AG04450 (cell line): Measurements from ENCODE around the gene CORO7. TPM values are rescaled to one million over a fixed set of nuclear protein-coding genes. Genes with fewer than 3 reads are reported as not detected.

Experiments used
- CTCF ChIA-PET: fragments of 300-600, 350-600 bp; formaldehyde crosslinking; extraction: SDS; loops from one replicate; lab custom pipeline; 2022; ENCODE audit warnings: antibody characterized with exemption, inconsistent platforms; lab: Charles Lee
- POLR2A ChIA-PET: fragments of 350-600 bp; formaldehyde crosslinking; extraction: SDS; loops from one replicate; lab custom pipeline; 2021; ENCODE audit warnings: antibody characterized with exemption, inconsistent platforms; lab: Yijun Ruan, JAX
- DNase-seq: peaks from one replicate; pipeline ENCODE4 v3.0.0-alpha.2; 2011; ENCODE audit warnings: low read depth, low spot score
- H3K27ac ChIP-seq: one replicate; pipeline ENCODE4 v1.5.1; 2012; ENCODE audit warnings: low read depth, low read length, control low read depth
- H3K27me3 ChIP-seq: one replicate; pipeline ENCODE4 v1.6.0; 2012; ENCODE audit warnings: low read length; ENCODE audit not compliant: control insufficient read depth, insufficient read depth
- H3K4me3 ChIP-seq: 2 replicates; pipeline ENCODE4 v1.5.1; 2011; ENCODE audit warnings: mild to moderate bottlenecking, low read depth, low read length, control low read depth
- H3K9me3 ChIP-seq: 2 replicates; pipeline ENCODE4 v1.5.1; 2012; ENCODE audit warnings: low read length; ENCODE audit not compliant: control insufficient read depth, insufficient read depth
- polyA plus RNA-seq: library from polyadenylated mRNA; depleted of rRNA; stranded (reverse); fragments of >200 nt; gene quantifications from 2 replicates; pipeline ENCODE4 v1.2.3, GENCODE V29; 2011
- TF ChIP-seq, protein P1 (sequence below): IDR thresholded peaks from 2 replicates; pipeline ENCODE4 v1.5.1; 2011; ENCODE audit warnings: low read depth, low read length, control low read depth, inconsistent platforms

The CORO7 gene
- polyA plus RNA-seq, 1 experiment, result 7.0 TPM

- POLR2A ChIA-PET, result interaction anchor here (0.6 to 2.8 kb wide), 9 partner anchors 8 to 47 kb away, joined by 3 to 8 read pairs (median 4); partner anchors contain the start of gene PAM16
Measured at GRCh38 chr16:4370570-4371356, 45.6 kb downstream of the CORO7 start.

DNA sequence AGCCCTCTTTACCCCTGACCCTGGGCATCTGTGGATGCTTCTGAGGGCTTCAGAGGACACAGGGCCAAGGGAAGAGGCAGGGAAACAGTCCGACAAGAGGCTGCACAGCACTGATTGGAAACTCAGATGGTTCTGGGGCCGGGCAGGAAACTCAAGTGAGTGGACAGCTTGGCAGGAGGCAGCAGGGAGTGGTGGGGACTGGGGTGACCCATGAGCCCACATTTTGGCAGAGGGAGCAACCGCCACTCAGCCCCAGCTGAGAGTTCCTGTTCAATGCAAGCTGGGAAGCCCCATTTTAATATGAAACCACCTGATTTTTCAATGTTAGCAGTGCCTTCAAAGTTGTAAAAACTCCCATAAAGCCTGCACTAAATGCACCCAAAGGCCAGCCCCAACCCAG lies 46.2 kb downstream of the CORO7 start:
- Histone ChIP-seq H3K4me3 (no peak overlapping the region), H3K9me3 (no peaks in the 10 kb centered on the region; the same call in 1 of the 2 replicates), H3K27me3 (no peaks in the 10 kb centered on the region), H3K27ac (peak overlapping the region; percentile 90)
- ChIA-PET POLR2A (interaction anchor here (0.9 to 2.8 kb wide), 6 partner anchors 9 to 40 kb away, joined by 3 to 8 read pairs (median 6); partner anchors contain the start of gene PAM16), CTCF (interaction anchor here (1.4 to 8.3 kb wide), 3 partner anchors 11 to 33 kb away, joined by 10 to 78 read pairs (median 11); no protein-coding TSS in a partner anchor)
- TF ChIP-seq, protein P1, sequence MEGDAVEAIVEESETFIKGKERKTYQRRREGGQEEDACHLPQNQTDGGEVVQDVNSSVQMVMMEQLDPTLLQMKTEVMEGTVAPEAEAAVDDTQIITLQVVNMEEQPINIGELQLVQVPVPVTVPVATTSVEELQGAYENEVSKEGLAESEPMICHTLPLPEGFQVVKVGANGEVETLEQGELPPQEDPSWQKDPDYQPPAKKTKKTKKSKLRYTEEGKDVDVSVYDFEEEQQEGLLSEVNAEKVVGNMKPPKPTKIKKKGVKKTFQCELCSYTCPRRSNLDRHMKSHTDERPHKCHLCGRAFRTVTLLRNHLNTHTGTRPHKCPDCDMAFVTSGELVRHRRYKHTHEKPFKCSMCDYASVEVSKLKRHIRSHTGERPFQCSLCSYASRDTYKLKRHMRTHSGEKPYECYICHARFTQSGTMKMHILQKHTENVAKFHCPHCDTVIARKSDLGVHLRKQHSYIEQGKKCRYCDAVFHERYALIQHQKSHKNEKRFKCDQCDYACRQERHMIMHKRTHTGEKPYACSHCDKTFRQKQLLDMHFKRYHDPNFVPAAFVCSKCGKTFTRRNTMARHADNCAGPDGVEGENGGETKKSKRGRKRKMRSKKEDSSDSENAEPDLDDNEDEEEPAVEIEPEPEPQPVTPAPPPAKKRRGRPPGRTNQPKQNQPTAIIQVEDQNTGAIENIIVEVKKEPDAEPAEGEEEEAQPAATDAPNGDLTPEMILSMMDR, result no peak
- no peak for DNase-seq

More at GRCh38 chr16:4370570-4371356, 45.6 kb downstream of the CORO7 start:
- TF ChIP-seq, protein P1, result no peak
- Histone ChIP-seq H3K9me3 (no peaks in the 10 kb centered on the region; the same call in 1 of the 2 replicates), H3K4me3 (peak overlapping the region; percentile 13; the same call in 1 of the 2 replicates), H3K27me3 (no peaks in the 10 kb centered on the region), H3K27ac (peak overlapping the region; percentile 90)
- CTCF ChIA-PET, result interaction anchor here (1.2 to 8.3 kb wide), 3 partner anchors 12 to 117 kb away, joined by 3 to 78 read pairs (median 10); no protein-coding TSS in a partner anchor
- DNase-seq, result peak; percentile 65

- Histone ChIP-seq H3K27ac (no peak overlapping the region), H3K4me3 (no peak overlapping the region), H3K27me3 (no peaks in the 10 kb centered on the region), H3K9me3 (no peaks in the 10 kb centered on the region; the same call in 1 of the 2 replicates)
- CTCF ChIA-PET, result interaction anchor here (1.7 to 8.3 kb wide), 2 partner anchors 10 to 34 kb away, joined by 11 to 78 read pairs; no protein-coding TSS in a partner anchor
- POLR2A ChIA-PET, result interaction anchor here (0.5 to 2.8 kb wide), 5 partner anchors 17 to 1210 kb away, joined by 3 to 8 read pairs (median 3); no protein-coding TSS in a partner anchor
- TF ChIP-seq, protein P1, result no peak
- DNase-seq, result no peak
Measured at GRCh38 chr16:4369007-4369733, 47.2 kb downstream of the CORO7 start.

DNA sequence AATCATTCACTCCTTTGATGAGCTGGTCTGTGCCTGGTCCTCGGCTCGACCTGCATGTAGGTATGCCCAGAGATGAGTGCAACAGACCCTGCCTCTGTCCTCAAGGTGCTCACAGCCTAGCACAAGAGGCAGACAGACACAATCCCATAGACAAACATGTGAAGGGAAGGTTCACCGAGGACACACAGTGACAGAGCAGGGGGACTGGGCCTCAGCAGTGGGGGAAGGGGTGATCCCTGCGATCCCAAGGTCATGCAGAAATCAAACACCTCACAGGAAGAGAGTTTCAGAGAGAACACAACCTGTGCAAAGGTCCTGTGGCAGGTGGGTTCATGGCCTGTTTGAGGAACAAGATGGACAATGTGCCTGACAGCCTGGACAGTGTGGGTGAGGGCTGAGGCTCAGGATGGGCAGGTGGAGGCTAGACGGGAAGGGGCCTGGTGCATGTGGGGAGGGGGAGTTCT lies 49.0 kb downstream of the CORO7 start:
- ChIA-PET CTCF (interaction anchor here (8.3 kb wide), 1 partner anchor 36 kb away, joined by 78 read pairs; no protein-coding TSS in a partner anchor), POLR2A (no interaction called here)
- DNase-seq, result no peak
- no peak overlapping the region for H3K4me3 ChIP-seq
- no peaks in the 10 kb centered on the region; the same call in 1 of the 2 replicates for H3K9me3 ChIP-seq
- H3K27ac ChIP-seq, result no peak overlapping the region
- no peaks in the 10 kb centered on the region for H3K27me3 ChIP-seq
- TF ChIP-seq, protein P1, result no peak
